Upper lobe of right lung (tissue), 1 donor: ENCODE results near the gene SPDL1. TPM values are rescaled to one million over a fixed set of nuclear protein-coding genes. Genes with fewer than 3 reads are reported as not detected.

Source experiments
- ATAC-seq: fragments of 200-7000 bp; cut with Tn5 transposase; one replicate; pipeline ENCODE4 v1.9.1; 2020; ENCODE audit warnings: mild to moderate bottlenecking, moderate library complexity
- DNase-seq: peaks from one replicate; pipeline ENCODE4 v3.0.0-alpha.2; 2020
- H3K27ac ChIP-seq: fragments of 200-600 bp; one replicate; pipeline ENCODE4 v1.8.0; 2022
- H3K27me3 ChIP-seq: fragments of 200-600 bp; one replicate; pipeline ENCODE4 v1.8.0; 2022; ENCODE audit warnings: mild to moderate bottlenecking
- H3K36me3 ChIP-seq: fragments of 200-600 bp; one replicate; pipeline ENCODE4 v1.8.0; 2022
- H3K4me1 ChIP-seq: fragments of 200-600 bp; one replicate; pipeline ENCODE4 v1.8.0; 2022
- H3K4me3 ChIP-seq: fragments of 200-600 bp; one replicate; pipeline ENCODE4 v1.8.0; 2022; ENCODE audit warnings: mild to moderate bottlenecking
- H3K9me3 ChIP-seq: fragments of 200-600 bp; one replicate; pipeline ENCODE4 v1.8.0; 2022
- CTCF ChIP-seq: fragments of 200-600 bp; IDR thresholded peaks from one replicate; pipeline ENCODE4 v1.8.0; 2022; ENCODE audit warnings: antibody characterized with exemption
- intact Hi-C: fragments of 100-400 bp; cut with DNase I; formaldehyde crosslinking; loops from one replicate; pipeline ENCODE4 v1.11.0; 2022
- total RNA-seq: library from RNA; stranded (reverse); fragmentation: NEBNext Ultra II Directional; extraction: Animal tissue kit (Norgen Biotek cat#: 25700); gene quantifications from one replicate; pipeline ENCODE4 v1.2.1, GENCODE V29; 2021
- donor health status: DM: no; HTN: yes; CAD: no; lungs with severe emphysema.

The SPDL1 gene
- total RNA-seq, 1 donor from 2014 or later: 3.5 TPM

DNA sequence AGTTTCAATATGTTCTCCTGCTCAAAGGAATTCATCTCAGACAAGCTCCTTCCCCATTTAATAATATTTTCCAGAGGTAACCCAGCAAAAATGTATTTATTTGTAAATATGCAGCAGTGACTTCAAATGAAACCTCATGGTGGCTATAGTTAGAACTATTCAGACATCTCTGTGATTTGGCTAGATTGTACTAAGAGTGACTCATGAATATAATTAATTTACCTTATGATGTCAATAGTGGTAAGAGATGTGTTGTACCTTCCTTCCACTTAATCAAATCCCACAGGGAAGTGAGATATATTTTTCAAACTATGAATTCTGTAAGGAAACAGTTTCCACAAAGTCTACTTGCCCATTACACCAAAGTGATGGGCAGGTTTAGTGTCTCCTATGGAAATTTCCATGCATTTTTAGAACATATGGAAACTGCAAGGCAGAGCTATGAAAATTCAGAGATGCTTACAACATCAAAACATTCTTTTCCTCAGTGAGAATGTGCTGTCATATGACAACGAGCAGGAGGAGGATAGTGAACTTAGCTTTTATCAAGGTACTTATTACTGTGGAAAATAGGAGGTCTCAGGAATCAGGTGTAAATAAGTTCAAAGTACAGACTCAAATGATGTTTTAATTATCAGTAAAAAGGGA, 34.0 kb upstream of the SPDL1 start:
- intact Hi-C loops: loop anchor here (10.0 kb wide), 1 partner anchor 575 kb away; no protein-coding TSS in a partner anchor
- H3K27ac ChIP-seq: no peak overlapping the region
- H3K36me3 ChIP-seq: no peaks in the 10 kb centered on the region
- H3K9me3 ChIP-seq: no peaks in the 10 kb centered on the region
- TF ChIP-seq CTCF: no peak
- H3K27me3 ChIP-seq: peaks cover 9% of the 10 kb centered on the region
- no peak for DNase-seq
- H3K4me1 ChIP-seq: no peaks in the 10 kb centered on the region
- no peak overlapping the region for H3K4me3 ChIP-seq
- ATAC-seq: no peak

DNA sequence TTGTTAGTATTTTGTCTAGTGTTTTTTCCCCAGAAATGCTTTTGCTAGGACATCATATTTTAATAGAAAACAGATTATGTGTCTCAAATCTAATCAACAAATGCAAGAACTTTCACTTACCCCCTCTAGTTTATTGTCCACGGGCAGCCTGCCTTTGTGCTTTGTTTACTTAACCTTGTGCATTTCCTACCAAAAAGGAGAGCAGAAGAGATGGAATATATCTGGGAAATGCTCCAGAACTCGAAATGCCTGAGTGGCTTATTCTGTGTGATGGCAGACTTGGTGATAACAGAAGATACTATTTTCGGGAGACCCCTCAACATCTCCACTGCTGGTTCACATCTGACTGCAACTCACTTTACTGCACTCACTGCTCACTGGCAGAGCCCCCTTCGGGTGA, 33.3 kb upstream of the SPDL1 start:
- H3K36me3 ChIP-seq: no peaks in the 10 kb centered on the region
- no peak overlapping the region for H3K27ac ChIP-seq
- H3K27me3 ChIP-seq: peaks cover 9% of the 10 kb centered on the region
- intact Hi-C loops: no loop called here
- DNase-seq: no peak
- H3K4me3 ChIP-seq: no peak overlapping the region
- no peak for ATAC-seq
- no peaks in the 10 kb centered on the region for H3K4me1 ChIP-seq
- H3K9me3 ChIP-seq: no peaks in the 10 kb centered on the region
- TF ChIP-seq CTCF: no peak

- H3K4me3 ChIP-seq: no peak overlapping the region
- H3K27ac ChIP-seq: no peak overlapping the region
- H3K4me1 ChIP-seq: no peaks in the 10 kb centered on the region
- no peaks in the 10 kb centered on the region for H3K9me3 ChIP-seq
- intact Hi-C loops: no loop called here
- DNase-seq (no peak), ATAC-seq (no peak)
- no peaks in the 10 kb centered on the region for H3K36me3 ChIP-seq
- no peak for TF ChIP-seq CTCF
- peaks cover 9% of the 10 kb centered on the region for H3K27me3 ChIP-seq
Observed at GRCh38 chr5:169551146-169551545, 32.4 kb upstream of the SPDL1 start.

- H3K4me3 ChIP-seq: no peak overlapping the region
- no peak for ATAC-seq
- peaks cover 9% of the 10 kb centered on the region for H3K27me3 ChIP-seq
- H3K9me3 ChIP-seq: no peaks in the 10 kb centered on the region
- intact Hi-C loops: no loop called here
- no peak for TF ChIP-seq CTCF
- no peaks in the 10 kb centered on the region for H3K4me1 ChIP-seq
- H3K27ac ChIP-seq: no peak overlapping the region
- H3K36me3 ChIP-seq: no peaks in the 10 kb centered on the region
- no peak for DNase-seq
Observed at GRCh38 chr5:169551696-169552095, 31.9 kb upstream of the SPDL1 start.

GRCh38 chr5:169554251-169554650, 29.3 kb upstream of the SPDL1 start:
- Histone ChIP-seq H3K4me1 (no peaks in the 10 kb centered on the region), H3K9me3 (no peaks in the 10 kb centered on the region), H3K36me3 (no peaks in the 10 kb centered on the region), H3K27me3 (peaks cover 9% of the 10 kb centered on the region), H3K27ac (no peak overlapping the region), H3K4me3 (no peak overlapping the region)
- ATAC-seq (no peak), DNase-seq (no peak)
- no peak for TF ChIP-seq CTCF
- intact Hi-C loops: no loop called here

DNA sequence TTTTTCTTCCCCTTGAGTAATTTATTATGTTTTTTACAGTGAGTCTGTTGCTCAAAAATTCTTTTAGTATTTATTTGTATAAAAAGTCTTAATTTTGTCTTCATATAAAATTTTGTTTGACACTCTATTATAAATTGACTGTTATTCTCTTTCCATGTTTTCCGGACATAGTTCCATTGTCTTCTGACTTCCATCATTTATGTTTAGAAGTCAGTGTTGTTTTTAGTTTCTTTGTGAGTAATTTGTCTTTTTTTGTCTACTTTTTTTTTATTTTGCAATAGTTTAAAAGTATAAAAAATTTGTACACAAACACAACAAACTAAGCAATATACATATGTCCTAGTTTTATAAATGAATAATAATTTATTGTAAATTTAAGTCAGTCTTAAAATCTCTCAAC, 25.7 kb upstream of the SPDL1 start:
- ATAC-seq (no peak), DNase-seq (no peak)
- Histone ChIP-seq H3K4me3 (no peak overlapping the region), H3K9me3 (no peaks in the 10 kb centered on the region), H3K4me1 (no peaks in the 10 kb centered on the region), H3K36me3 (no peaks in the 10 kb centered on the region), H3K27me3 (peaks cover 10% of the 10 kb centered on the region), H3K27ac (no peak overlapping the region)
- TF ChIP-seq CTCF: no peak
- intact Hi-C loops: no loop called here
